Measurements from ENCODE around the gene TRIM62.

Gene TRIM62

DNA sequence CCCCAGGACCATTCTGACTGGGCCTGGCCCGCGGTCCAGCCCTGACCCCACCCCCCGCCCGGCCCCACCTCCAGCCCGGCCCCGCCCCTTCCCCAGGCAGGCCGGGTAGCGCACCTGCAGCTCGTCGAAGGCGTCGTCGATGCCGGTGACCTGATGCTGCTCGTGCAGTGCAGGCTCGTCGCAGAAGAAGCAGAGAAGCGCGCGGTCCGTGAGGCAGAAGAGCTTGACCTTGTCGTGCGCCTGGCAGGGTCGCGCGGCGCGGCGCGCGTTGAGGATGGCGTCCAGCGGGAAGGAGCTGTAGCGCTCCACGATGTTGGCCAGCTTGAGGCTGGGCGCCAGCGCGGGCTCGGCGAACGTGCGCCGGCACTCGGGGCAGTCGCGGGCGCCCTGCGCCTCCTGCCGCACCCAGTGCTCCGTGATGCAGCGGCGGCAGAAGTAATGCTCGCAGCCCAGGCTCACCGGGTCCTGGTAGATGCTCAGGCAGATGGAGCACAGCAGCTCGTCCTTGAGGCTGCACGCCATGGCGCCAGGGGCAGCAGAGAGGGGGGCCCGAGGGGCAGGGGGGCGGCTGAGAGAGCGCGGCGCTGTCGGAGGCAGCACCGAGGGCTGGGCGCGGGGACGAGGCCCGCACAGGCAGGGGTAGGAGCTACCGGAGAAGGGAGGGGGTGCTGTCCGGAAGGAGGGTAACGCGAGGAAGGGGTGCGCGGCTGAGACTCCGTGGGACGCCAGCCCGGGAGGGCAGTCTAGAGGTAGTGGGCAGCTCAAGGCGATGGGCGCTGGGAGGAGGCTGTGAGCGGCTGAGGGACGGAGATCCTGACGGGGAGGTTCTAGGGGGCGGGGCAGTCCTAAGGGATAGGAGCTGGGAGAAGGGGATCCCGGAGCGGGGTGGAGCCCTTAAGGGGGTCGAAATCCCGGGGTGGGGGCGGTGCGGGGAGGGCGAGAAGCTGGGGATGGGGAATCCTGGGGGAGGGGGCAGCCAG lies 642 bp downstream of the TRIM62 start:
- Histone ChIP-seq H3K27ac (ENCODE audit: low read depth, low read length, severe bottlenecking) (no peak overlapping the region), H3K4me3 (ENCODE audit: extremely low read depth, insufficient read depth, low read length, poor library complexity, severe bottlenecking) (peak overlapping the region; percentile 74), H3K4me1 (ENCODE audit: control insufficient read depth, insufficient read depth, low read length, poor library complexity, severe bottlenecking) (peaks cover 14% of the 10 kb centered on the region), H3K36me3 (ENCODE audit: control insufficient read depth, insufficient read depth, low read length) (peaks cover 6% of the 10 kb centered on the region), H3K9me3 (ENCODE audit: control insufficient read depth, low read length) (no peaks in the 10 kb centered on the region)
- 1% methylated on average over 59 to 75 of the region's 90 CpGs for WGBS, 2 experiments (ENCODE audit: insufficient coverage in 2 of 2)

- H3K27ac ChIP-seq (ENCODE audit: low read depth, low read length, severe bottlenecking) = no peak overlapping the region
- H3K4me1 ChIP-seq (ENCODE audit: control insufficient read depth, insufficient read depth, low read length, poor library complexity, severe bottlenecking) = peaks cover 14% of the 10 kb centered on the region
- peak overlapping the region; percentile 74 for H3K4me3 ChIP-seq (ENCODE audit: extremely low read depth, insufficient read depth, low read length, poor library complexity, severe bottlenecking)
- no peaks in the 10 kb centered on the region for H3K9me3 ChIP-seq (ENCODE audit: control insufficient read depth, low read length)
- WGBS, 2 experiments (ENCODE audit: insufficient coverage in 2 of 2) = 27 to 46% methylated on average over 10 to 20 of the region's 28 CpGs
- H3K36me3 ChIP-seq (ENCODE audit: control insufficient read depth, insufficient read depth, low read length) = peaks cover 6% of the 10 kb centered on the region
These were observed 1.5 kb downstream of the TRIM62 start for GRCh38 chr1:33180226-33180910.

DNA sequence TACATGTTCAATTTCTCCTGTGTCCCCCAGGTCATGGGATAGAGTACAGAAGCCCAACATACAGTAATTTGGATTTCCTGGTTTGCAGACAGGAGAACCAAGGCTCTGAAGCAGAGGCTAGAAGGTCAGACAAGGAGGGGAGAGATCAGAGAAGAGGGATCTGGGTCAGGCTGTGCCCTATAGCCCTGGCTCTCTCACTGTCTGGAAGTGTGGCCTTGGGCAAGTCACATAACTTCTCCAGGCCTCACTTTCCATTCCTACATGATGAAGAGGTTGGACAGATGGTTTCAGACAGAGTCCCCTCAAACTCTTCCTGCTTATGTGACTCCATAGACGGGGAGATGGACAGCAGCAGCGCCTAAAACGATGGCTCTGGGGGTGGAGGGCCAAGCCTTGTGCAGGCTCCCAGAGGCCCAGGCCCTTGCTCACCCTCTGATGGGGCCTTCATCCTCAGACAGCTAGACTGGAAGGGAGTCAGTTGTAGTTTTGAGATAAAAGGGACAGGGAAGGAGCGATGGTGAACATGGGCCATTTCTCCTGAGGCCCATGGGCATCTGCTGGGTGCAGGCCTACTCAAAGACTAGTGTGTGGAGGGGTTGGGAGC lies 2.9 kb downstream of the TRIM62 start:
- Histone ChIP-seq H3K36me3 (ENCODE audit: control insufficient read depth, insufficient read depth, low read length) (peaks cover 6% of the 10 kb centered on the region), H3K4me3 (ENCODE audit: extremely low read depth, insufficient read depth, low read length, poor library complexity, severe bottlenecking) (no peak overlapping the region), H3K4me1 (ENCODE audit: control insufficient read depth, insufficient read depth, low read length, poor library complexity, severe bottlenecking) (peaks cover 14% of the 10 kb centered on the region), H3K27ac (ENCODE audit: low read depth, low read length, severe bottlenecking) (no peak overlapping the region), H3K9me3 (ENCODE audit: control insufficient read depth, low read length) (no peaks in the 10 kb centered on the region)
- WGBS, 2 experiments (ENCODE audit: insufficient coverage in 2 of 2) = 94 to 100% methylated on average over 3 to 4 of the region's 4 CpGs

DNA sequence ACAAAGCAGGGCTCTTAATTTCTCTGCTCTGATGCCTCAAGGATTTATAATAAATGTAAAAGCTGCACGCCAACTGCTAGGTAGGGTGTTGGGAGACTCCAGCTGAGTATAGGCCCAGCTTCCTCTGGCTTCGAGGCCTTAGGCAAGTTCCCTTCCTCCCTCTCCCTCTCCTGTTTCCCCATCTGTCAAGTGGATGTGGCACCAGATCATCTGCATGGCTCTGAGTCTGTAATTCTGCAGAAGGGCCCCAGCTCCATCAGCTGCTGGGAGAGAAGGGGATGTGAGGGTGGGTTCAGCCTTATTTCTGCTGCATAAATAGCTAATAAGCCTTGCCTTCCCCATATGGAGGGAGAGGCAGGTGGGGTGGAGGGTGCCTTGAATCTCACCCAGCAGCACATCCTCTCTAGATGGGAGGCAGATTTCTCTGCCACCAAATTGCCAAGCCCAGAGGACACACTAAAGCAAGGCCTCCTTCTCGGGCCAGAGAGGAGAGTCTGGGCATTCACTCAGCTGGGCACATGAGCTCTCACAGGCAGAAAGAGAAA lies 3.8 kb downstream of the TRIM62 start:
- Histone ChIP-seq H3K4me3 (ENCODE audit: extremely low read depth, insufficient read depth, low read length, poor library complexity, severe bottlenecking) (no peak overlapping the region), H3K9me3 (ENCODE audit: control insufficient read depth, low read length) (no peaks in the 10 kb centered on the region), H3K27ac (ENCODE audit: low read depth, low read length, severe bottlenecking) (no peak overlapping the region), H3K4me1 (ENCODE audit: control insufficient read depth, insufficient read depth, low read length, poor library complexity, severe bottlenecking) (peaks cover 12% of the 10 kb centered on the region), H3K36me3 (ENCODE audit: control insufficient read depth, insufficient read depth, low read length) (peaks cover 6% of the 10 kb centered on the region)
- WGBS, 2 experiments (ENCODE audit: insufficient coverage in 2 of 2) = 100% methylated on average over 2 of the region's 3 CpGs; no CpG with 5 or more reads in 1 of the 2 experiments

DNA sequence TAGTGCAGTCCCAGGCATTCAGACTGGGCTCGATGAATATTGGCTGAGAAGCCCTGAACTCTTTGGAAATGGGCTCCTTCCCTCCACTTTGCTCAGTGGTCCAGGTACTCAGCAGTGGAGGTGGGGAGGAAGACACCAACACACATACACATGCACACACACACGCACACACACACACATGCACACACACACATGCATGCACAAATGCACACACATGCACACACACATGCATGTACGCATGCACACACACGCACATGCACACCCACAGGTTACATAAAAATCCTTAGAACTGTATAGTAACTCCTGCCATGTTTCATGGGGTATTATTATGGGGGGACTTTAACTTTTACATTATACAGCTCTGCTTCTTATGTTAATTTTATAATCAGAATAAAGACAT lies 5.0 kb downstream of the TRIM62 start:
- peaks cover 10% of the 10 kb centered on the region for H3K36me3 ChIP-seq (ENCODE audit: control insufficient read depth, insufficient read depth, low read length)
- H3K4me1 ChIP-seq (ENCODE audit: control insufficient read depth, insufficient read depth, low read length, poor library complexity, severe bottlenecking) = peaks cover 3% of the 10 kb centered on the region
- H3K27ac ChIP-seq (ENCODE audit: low read depth, low read length, severe bottlenecking) = no peak overlapping the region
- WGBS, 2 experiments (ENCODE audit: insufficient coverage in 2 of 2) = 100% methylated on average over 1 of the region's 4 CpGs; no CpG with 5 or more reads in 1 of the 2 experiments
- H3K4me3 ChIP-seq (ENCODE audit: extremely low read depth, insufficient read depth, low read length, poor library complexity, severe bottlenecking) = no peak overlapping the region
- no peaks in the 10 kb centered on the region for H3K9me3 ChIP-seq (ENCODE audit: control insufficient read depth, low read length)

DNA sequence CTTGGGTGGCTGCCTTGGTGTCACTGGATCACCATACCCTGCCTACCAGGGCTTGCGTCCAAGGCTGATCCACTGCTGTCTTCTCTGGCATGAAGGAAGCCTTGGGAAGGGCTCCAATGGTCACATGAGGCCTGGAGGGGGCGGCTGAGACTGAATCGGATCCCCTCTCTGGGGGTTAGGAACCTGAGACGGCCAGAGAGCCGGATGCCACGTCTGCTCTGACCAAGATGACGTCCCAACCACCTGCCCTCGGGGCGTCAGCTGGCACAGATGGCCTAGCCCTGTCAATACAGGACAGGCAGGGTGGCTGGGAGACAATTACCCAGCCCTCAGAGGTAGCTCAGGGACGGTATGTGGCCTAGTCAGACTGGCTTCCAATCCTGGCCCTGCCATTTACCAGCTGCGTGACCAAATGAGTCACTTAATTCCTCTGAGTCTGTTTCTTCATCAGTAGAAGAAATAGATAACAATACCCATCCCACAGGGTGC lies 5.4 kb downstream of the TRIM62 start:
- Histone ChIP-seq H3K27ac (ENCODE audit: low read depth, low read length, severe bottlenecking) (no peak overlapping the region), H3K9me3 (ENCODE audit: control insufficient read depth, low read length) (no peaks in the 10 kb centered on the region), H3K36me3 (ENCODE audit: control insufficient read depth, insufficient read depth, low read length) (peaks cover 10% of the 10 kb centered on the region), H3K4me1 (ENCODE audit: control insufficient read depth, insufficient read depth, low read length, poor library complexity, severe bottlenecking) (peaks cover 3% of the 10 kb centered on the region), H3K4me3 (ENCODE audit: extremely low read depth, insufficient read depth, low read length, poor library complexity, severe bottlenecking) (no peak overlapping the region)
- 81 to 85% methylated on average over 9 of the region's 11 CpGs for WGBS, 2 experiments (ENCODE audit: insufficient coverage in 2 of 2)

GRCh38 chr1:33175865-33176264 lies 6.0 kb downstream of the TRIM62 start:
- no peak overlapping the region for H3K27ac ChIP-seq (ENCODE audit: low read depth, low read length, severe bottlenecking)

GRCh38 chr1:33173091-33173490 lies 8.8 kb downstream of the TRIM62 start:
- 50% methylated on average over 2 of the region's 4 CpGs for WGBS, 2 experiments (ENCODE audit: insufficient coverage in 2 of 2)
- no peak overlapping the region for H3K4me3 ChIP-seq (ENCODE audit: extremely low read depth, insufficient read depth, low read length, poor library complexity, severe bottlenecking)
- H3K36me3 ChIP-seq (ENCODE audit: control insufficient read depth, insufficient read depth, low read length) = peaks cover 4% of the 10 kb centered on the region
- H3K9me3 ChIP-seq (ENCODE audit: control insufficient read depth, low read length) = no peaks in the 10 kb centered on the region
- peaks cover 13% of the 10 kb centered on the region for H3K4me1 ChIP-seq (ENCODE audit: control insufficient read depth, insufficient read depth, low read length, poor library complexity, severe bottlenecking)
- no peak overlapping the region for H3K27ac ChIP-seq (ENCODE audit: low read depth, low read length, severe bottlenecking)

More at GRCh38 chr1:33175865-33176264, 6.0 kb downstream of the TRIM62 start:
- H3K4me3 ChIP-seq (ENCODE audit: extremely low read depth, insufficient read depth, low read length, poor library complexity, severe bottlenecking) = no peak overlapping the region
- peaks cover 5% of the 10 kb centered on the region for H3K4me1 ChIP-seq (ENCODE audit: control insufficient read depth, insufficient read depth, low read length, poor library complexity, severe bottlenecking)
- H3K9me3 ChIP-seq (ENCODE audit: control insufficient read depth, low read length) = no peaks in the 10 kb centered on the region
- 80 to 100% methylated on average over 1 of the region's 2 CpGs for WGBS, 2 experiments (ENCODE audit: insufficient coverage in 2 of 2)
- H3K36me3 ChIP-seq (ENCODE audit: control insufficient read depth, insufficient read depth, low read length) = peaks cover 10% of the 10 kb centered on the region

GRCh38 chr1:33171977-33172813 lies 9.6 kb downstream of the TRIM62 start:
- Histone ChIP-seq H3K4me1 (ENCODE audit: control insufficient read depth, insufficient read depth, low read length, poor library complexity, severe bottlenecking) (peaks cover 13% of the 10 kb centered on the region), H3K27ac (ENCODE audit: low read depth, low read length, severe bottlenecking) (no peak overlapping the region), H3K36me3 (ENCODE audit: control insufficient read depth, insufficient read depth, low read length) (peaks cover 8% of the 10 kb centered on the region), H3K9me3 (ENCODE audit: control insufficient read depth, low read length) (no peaks in the 10 kb centered on the region), H3K4me3 (ENCODE audit: extremely low read depth, insufficient read depth, low read length, poor library complexity, severe bottlenecking) (no peak overlapping the region)
- 83 to 84% methylated on average over 5 to 6 of the region's 9 CpGs for WGBS, 2 experiments (ENCODE audit: insufficient coverage in 2 of 2)

All from mesodermal cell (in vitro differentiated cells).